Activated CD4-positive, alpha-beta T cell treated with anti-CD3 and anti-CD28 coated beads, Interleukin-2, amount 50 U/mL, for 48 hours (primary cell): ENCODE data around the gene TLNRD1.

Source experiments
- DNase-seq, 2 experiments: peaks; one replicate each; pipeline ENCODE4 v3.0.0-alpha.2; 2020

Gene TLNRD1

GRCh38 chr15:81029414-81030300 lies 28.9 kb downstream of the TLNRD1 start:
- no peak for DNase-seq

GRCh38 chr15:81030301-81030750 lies 29.6 kb downstream of the TLNRD1 start:
- DNase-seq: no peak

GRCh38 chr15:81031203-81031602 lies 30.5 kb downstream of the TLNRD1 start:
- no peak for DNase-seq

GRCh38 chr15:81032355-81032754 lies 31.6 kb downstream of the TLNRD1 start:
- no peak for DNase-seq

GRCh38 chr15:81032818-81033217 lies 32.1 kb downstream of the TLNRD1 start:
- DNase-seq: no peak

GRCh38 chr15:81033508-81033907 lies 32.8 kb downstream of the TLNRD1 start:
- DNase-seq: no peak

- no peak for DNase-seq
Measured at GRCh38 chr15:81037952-81038743, 37.4 kb downstream of the TLNRD1 start.

DNA sequence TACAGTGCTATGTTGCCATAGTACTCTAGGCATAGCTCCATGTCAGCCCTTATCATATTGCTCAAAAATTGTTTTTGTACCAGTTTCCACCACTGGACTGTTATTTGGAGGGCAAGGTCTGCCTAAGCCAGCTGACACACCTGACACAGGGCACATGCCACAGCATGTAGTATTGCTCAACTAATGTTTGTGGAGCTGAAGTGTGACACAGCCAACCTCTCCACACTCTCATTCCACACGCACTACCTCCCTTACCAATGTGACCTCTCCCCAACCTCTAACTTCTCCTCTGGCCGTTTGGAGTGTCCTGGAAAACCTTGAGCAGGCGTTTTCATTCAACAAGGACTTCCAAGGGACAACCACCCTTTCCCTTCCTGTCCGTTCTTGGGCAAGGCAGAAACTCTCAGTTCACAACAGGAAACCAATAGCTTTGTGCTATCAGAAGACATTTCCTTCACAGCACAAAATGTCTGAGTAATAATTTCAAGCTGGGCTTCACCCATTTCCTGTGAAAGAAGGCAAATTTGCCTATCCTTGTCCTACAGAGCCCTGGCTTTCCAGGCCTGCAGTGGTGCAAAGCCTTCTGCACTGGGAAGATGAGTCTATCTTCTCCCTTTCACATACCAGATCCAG lies 38.4 kb downstream of the TLNRD1 start:
- no peak for DNase-seq

- no peak for DNase-seq
Measured at GRCh38 chr15:81040757-81041156, 40.0 kb downstream of the TLNRD1 start.

GRCh38 chr15:81043281-81043934 lies 42.7 kb downstream of the TLNRD1 start:
- no peak for DNase-seq

DNA sequence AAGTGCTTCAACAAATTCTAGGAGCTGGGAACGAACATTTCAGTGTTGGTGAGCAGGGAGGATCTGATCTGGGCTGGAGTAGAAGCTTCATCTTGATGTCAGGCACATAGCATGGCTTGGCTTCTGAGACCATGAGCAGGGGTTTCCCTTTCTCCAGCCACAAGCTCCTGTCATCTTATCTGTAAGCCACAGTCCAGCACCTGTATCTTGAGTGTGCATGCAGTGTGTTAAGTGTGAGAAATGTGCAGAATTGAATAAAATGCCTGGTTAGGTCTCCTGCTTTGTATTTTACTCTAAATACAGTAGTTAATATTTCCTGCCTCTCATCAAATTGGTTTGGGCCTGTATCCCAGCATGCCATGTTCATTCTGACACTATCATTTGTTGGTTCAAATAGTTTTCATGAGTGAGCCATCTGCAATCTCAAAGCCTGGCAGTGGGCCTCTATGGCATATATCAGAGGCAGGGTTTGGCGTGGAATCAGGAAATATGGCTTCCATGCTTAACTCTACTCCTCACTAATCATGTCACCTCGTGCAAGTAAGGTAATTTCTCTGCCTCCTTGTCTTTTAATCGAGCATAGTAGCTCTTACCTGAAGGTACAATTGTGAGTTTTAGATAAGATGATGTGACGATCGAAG lies 43.3 kb downstream of the TLNRD1 start:
- DNase-seq: no peak

GRCh38 chr15:81046290-81046689 lies 45.6 kb downstream of the TLNRD1 start:
- DNase-seq: no peak

DNA sequence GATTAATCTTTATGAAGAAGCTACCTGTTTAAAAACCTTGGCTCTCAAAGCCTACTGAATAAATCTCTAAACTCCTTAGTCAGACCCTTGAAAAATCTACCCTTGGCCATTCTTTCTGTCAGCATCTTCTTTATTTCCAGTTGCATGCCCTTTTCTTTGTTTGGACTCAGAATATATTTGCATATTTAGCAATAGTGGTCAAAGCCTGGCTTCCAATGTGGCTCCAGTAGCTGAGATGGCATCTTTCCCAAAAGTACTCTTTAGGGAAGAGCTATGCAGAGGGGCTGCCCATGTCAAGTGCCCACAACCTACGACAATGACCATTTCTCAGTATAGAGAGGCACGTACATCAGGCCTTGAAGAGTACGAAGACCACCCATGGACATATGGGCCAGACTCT lies 47.2 kb downstream of the TLNRD1 start:
- DNase-seq: no peak

- DNase-seq: no peak
Measured at GRCh38 chr15:81049835-81050234, 49.1 kb downstream of the TLNRD1 start.

DNA sequence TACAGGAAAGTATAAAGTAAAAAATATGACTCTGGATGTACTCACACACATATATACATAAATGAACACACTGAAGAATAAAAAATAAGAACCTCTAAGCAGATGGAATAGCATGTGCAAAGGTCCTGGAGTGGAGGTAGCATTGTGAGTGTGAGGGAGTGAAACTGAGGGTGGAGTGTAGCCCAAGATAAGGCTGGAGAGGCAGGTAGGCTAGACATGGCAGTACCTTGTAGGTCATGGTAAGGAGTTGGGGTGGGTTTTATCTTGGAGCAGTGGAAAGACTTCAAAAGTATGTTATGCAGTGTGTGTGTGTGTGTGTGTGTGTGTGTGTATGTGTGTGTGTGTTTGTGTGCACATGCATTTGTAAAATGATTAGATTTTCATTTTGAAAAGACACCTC lies 49.5 kb downstream of the TLNRD1 start:
- DNase-seq: no peak

DNA sequence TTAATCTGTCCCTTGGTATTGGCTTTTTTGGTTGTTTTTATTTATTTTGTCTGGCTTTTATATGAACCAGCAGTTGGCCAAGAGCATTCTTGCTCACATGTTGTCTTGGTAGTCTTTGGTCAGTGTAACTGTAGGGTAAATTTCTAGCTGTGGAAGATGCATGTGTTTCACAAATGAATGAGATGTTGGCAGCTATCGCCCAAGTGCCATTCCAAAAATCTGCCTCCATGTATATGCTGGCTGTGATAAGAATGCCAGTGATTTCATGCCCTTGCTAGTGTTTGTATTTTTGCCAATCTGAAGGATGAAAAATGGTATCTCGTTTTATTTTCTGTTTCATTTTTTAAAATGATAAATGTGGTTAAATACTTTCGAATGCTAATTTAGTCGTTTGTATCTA lies 50.1 kb downstream of the TLNRD1 start:
- DNase-seq: no peak

DNA sequence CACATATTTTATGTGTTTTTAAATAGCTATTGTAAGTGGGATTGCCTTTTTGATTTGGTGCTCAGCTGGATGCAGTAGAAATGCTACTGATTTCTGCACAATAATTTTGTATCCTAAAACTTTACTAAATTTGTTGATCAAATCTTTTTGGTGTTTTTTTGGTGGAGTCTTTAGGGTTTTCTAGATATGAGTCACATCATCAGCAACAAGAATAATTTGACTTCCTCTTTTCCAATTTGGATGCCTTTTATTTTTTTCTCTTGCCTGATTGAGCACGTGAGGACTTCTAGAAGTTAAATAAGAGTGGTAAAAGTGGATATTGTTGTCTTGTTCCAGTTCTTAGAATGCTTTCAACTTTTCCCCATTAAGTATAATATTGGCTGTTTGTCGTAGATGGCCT lies 51.3 kb downstream of the TLNRD1 start:
- no peak for DNase-seq

DNA sequence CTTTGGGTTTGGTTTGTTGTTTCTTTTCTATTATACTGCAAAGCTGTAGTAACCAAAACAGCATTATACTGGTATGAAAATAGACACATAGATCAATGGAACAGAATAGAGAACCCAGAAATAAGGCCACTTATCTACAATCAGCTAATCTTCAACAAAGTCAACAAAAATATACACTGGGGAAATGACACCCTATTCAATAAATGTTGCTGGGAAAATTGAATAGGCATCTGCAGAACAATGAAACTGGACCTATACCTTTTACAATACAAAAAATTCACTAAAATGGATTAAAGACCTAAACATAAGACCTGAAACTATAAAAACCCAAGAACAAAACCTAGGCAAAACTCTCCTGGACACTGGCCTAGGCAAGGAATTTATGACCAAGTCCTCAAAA lies 52.9 kb downstream of the TLNRD1 start:
- no peak for DNase-seq

GRCh38 chr15:81054236-81054635 lies 53.5 kb downstream of the TLNRD1 start:
- no peak for DNase-seq
